Ishikawa (cell line): ENCODE data around the gene RHBDF2.

ENCODE experiments used
- EGR1 ChIP-seq: IDR thresholded peaks from 2 replicates; pipeline ENCODE4 v1.6.1; 2012
- EP300 ChIP-seq: IDR thresholded peaks from 2 replicates; pipeline ENCODE4 v1.6.1; 2012; ENCODE audit warnings: borderline replicate concordance
- FOXM1 ChIP-seq: IDR thresholded peaks from 2 replicates; pipeline ENCODE4 v1.6.1; 2012; ENCODE audit warnings: low read depth, borderline replicate concordance
- YY1 ChIP-seq: IDR thresholded peaks from 2 replicates; pipeline ENCODE4 v1.6.1; 2012; ENCODE audit warnings: low read depth
- TF ChIP-seq, protein P1 (sequence below): IDR thresholded peaks from 2 replicates; pipeline ENCODE4 v1.6.1; 2012; ENCODE audit warnings: low read depth, mild to moderate bottlenecking
- TF ChIP-seq, protein P2 (sequence below): IDR thresholded peaks from 2 replicates; pipeline ENCODE4 v1.6.1; 2012

DNA sequence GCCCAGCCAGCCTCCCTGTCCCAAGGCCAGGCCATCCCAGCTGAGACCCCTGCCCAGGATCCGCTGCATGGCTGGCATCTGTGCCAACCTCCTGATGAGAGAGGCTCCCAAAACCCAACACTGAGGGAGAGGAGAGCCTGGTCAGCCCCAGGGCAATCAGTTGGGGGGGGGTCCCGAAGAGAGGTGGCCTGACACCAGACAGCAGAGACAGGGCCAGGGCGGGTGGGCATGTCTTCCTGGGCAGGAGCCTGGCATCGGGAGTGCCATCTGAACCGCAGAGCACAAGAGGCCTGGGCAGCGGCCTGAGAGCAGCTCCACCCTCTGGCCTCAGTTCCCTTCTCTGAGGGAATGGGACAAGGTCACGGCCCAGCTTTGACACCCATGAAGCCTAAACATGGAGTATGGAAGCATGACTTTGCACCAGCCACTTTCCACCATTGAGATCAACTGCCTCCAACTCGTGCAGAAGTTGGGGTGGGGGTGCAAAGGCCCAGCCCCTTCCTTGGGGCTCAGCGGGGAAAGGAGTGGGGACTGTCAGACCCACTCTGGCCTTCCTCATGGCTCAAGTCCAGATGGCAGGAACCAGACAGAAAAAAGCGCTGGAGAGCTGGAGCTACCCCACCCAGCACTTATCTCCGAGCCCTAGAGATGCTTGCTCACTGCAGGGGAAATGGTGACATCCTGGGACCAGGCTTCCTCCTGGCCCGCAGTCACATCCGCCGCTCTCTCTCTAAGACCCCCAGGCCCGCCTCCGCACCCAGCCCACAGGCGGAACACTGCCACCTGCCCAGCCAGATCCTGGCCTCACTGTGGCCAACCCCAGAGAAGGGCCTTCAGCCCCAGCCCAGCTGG lies 9.7 kb downstream of the RHBDF2 start:
- TF ChIP-seq, protein P1, sequence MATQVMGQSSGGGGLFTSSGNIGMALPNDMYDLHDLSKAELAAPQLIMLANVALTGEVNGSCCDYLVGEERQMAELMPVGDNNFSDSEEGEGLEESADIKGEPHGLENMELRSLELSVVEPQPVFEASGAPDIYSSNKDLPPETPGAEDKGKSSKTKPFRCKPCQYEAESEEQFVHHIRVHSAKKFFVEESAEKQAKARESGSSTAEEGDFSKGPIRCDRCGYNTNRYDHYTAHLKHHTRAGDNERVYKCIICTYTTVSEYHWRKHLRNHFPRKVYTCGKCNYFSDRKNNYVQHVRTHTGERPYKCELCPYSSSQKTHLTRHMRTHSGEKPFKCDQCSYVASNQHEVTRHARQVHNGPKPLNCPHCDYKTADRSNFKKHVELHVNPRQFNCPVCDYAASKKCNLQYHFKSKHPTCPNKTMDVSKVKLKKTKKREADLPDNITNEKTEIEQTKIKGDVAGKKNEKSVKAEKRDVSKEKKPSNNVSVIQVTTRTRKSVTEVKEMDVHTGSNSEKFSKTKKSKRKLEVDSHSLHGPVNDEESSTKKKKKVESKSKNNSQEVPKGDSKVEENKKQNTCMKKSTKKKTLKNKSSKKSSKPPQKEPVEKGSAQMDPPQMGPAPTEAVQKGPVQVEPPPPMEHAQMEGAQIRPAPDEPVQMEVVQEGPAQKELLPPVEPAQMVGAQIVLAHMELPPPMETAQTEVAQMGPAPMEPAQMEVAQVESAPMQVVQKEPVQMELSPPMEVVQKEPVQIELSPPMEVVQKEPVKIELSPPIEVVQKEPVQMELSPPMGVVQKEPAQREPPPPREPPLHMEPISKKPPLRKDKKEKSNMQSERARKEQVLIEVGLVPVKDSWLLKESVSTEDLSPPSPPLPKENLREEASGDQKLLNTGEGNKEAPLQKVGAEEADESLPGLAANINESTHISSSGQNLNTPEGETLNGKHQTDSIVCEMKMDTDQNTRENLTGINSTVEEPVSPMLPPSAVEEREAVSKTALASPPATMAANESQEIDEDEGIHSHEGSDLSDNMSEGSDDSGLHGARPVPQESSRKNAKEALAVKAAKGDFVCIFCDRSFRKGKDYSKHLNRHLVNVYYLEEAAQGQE: no peak
- TF ChIP-seq, protein P2, sequence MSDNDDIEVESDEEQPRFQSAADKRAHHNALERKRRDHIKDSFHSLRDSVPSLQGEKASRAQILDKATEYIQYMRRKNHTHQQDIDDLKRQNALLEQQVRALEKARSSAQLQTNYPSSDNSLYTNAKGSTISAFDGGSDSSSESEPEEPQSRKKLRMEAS: no peak
- TF ChIP-seq FOXM1 (no peak), EP300 (no peak), YY1 (no peak), EGR1 (no peak)
